Stimulated activated CD8-positive, alpha-beta memory T cell treated with anti-CD3 and anti-CD28 coated beads, Interleukin-2, amount 100 ng/mL, for 1 hour (primary cell): ENCODE data around the gene CNTF.

Source experiments
- DNase-seq, 2 donors: peaks; one replicate each; pipeline ENCODE4 v3.0.0-alpha.2; 2020; ENCODE audit warnings: low read depth in 2 of 2

The CNTF gene

GRCh38 chr11:58606930-58607714 is 15.3 kb upstream of the CNTF start:
- no peak for DNase-seq

DNA sequence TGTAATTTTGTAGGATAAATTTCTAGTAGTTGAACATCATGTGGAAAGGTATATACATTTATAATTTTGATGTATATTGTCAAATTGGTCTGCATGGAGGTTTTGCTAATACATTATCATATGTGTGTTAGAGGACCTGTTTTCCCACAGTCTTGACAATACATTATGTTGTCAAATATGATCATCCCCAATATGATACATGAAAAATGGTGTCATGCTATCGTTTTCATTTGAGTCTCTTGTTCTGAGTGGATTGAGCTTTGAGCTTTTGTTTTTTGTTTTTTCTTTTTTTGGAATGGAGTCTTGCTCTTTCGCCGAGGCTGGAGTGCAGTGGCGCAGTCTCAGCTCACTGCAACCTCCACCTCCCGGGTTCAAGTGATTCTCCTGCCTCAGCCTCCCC is 14.1 kb upstream of the CNTF start:
- no peak for DNase-seq

GRCh38 chr11:58609723-58610122 is 12.7 kb upstream of the CNTF start:
- no peak for DNase-seq

DNA sequence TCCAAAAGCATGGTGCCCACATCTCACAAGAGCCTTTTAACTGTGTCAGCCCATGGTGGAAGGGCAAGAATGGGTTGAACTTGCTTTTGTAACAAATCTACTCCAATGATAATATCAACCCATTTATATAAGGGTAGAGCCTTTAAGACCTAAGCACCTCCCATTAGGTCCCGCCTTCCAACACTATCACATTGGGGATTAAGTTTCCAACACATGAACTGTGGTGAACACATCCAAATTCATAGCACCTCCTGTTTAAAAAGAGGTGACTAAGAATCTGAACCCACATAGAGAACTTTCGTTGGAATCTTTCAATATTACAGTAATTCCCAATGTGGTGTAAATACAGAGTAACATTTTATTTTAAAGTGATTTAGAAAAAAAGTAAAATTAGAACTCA is 9.2 kb upstream of the CNTF start:
- no peak for DNase-seq

DNA sequence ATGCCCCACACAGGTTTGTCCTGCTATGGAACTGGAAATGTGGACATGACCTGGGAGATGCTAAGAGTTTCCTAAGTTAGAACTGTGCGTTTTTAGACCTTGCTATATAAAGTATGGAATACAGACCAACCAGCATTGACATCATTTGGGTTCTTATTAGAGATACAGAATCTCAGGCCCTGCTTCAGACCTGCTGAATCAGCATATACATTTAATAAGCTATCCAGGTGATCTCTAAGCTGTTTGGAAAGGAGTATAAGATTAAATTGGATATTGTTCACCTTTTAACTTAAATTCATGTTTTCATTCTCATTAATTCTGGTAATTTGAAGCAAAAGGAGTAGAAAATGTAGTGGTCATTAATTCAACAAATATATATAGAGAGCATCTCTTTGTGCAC is 6.9 kb upstream of the CNTF start:
- DNase-seq: no peak

GRCh38 chr11:58616594-58616993 is 5.9 kb upstream of the CNTF start:
- DNase-seq: no peak

GRCh38 chr11:58617976-58618557 is 4.4 kb upstream of the CNTF start:
- DNase-seq: no peak

GRCh38 chr11:58621586-58622262 is 741 bp upstream of the CNTF start:
- no peak for DNase-seq

DNA sequence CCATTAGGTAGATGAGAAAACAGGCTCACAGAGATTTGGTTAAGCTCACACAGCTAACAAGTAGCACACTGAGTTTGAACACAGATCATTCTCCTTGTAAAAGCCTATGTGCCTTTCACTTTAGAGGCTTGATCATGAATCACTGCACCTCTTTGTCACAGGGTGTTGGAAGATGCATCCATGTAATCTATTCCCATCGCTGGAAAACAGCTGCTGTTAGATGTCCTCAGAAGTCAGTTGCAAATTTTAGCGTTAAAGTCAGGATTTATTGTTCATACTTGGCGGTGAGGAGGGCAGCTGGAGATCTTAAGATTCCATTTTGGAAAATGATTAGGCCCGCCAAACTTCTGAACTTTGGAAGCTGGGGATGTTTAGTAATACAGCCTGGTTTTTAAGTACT is 2.6 kb downstream of the CNTF start:
- DNase-seq: no peak

GRCh38 chr11:58625826-58626460 is 3.5 kb downstream of the CNTF start:
- DNase-seq: no peak

GRCh38 chr11:58626934-58627483 is 4.5 kb downstream of the CNTF start:
- no peak for DNase-seq

DNA sequence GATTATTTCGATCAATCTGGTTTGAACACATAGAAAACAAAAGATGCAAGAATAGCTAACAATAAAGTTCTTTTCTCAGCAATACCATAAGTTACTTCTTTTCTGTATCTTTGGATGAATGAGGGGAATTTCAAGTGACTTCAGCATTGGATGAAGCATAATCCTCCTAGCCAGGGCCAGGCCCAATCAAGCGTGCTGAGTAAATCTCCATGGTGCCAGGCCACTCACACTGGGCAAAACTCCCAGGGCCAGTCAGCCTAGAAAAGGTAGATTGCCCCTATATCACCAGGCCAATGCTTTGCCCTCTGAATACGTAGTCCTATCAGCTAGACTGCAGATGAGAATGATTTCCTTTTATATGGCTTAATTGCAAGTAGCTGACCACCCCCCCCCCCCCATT is 6.0 kb downstream of the CNTF start:
- DNase-seq: no peak

- no peak for DNase-seq
These were observed 7.4 kb downstream of the CNTF start for GRCh38 chr11:58629857-58630256.

- DNase-seq: no peak
These were observed 8.9 kb downstream of the CNTF start for GRCh38 chr11:58631378-58631777.

GRCh38 chr11:58632510-58632909 is 10.0 kb downstream of the CNTF start:
- DNase-seq: no peak

- DNase-seq: no peak
These were observed 14.1 kb downstream of the CNTF start for GRCh38 chr11:58636587-58636986.

GRCh38 chr11:58637371-58637770 is 14.9 kb downstream of the CNTF start:
- no peak for DNase-seq

DNA sequence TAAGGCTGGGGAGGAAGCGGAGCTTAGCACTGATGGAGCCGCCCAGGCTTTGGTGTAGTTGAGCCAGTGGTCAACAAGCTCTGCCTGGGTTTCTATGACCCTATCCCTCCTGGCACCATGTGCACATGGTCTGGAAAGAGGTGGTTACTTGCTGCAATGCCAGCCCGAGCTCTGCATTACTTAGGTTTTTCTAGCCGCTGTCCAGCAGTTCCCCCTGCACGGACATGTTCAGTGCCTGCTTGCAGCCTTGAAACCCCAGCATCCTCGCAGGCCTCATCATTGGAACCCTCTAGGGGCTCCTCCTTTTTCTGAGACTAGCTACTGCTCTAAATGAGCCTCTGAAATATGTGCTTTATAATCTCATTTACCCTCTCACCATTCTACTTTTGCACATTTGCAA is 16.6 kb downstream of the CNTF start:
- DNase-seq: no peak

DNA sequence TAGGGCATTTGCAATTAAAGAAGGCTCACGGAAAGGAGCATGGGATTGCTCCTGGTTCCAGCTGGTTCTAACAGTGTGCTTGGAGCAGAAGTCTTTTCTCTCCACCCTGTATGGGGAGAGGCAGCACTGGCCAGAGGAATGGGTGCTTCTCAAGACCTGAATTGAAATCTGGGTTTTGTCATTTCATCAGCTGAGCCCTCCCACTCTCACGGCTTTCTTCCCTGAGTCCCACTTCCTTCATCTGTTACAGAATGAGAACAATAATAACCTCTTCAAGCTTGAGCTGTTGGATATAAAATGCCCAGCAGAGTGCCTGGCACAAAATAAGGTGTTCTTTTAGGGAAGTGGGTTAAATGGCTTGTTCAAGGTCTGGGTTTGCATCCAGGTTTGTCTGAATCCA is 17.2 kb downstream of the CNTF start:
- no peak for DNase-seq

- DNase-seq: no peak
These were observed 18.0 kb downstream of the CNTF start for GRCh38 chr11:58640386-58641023.

DNA sequence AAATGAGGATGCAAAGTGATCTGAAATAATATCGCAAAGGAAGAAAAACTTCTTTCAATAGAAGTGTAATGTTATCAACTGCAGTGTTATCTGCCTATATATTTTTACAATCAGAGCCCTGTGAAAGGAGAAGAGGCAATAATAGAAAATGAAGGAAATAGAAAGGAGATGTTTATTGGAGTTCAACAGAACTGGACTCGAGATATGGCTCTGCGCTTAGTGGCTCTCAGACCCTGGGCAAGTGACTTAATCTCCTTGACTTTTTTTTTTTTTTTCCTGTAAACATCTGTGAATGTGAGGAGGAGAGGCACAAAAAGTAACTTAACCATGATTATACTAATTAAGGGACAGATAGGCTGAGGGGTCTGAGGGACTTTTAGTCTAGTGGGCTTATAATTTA is 18.9 kb downstream of the CNTF start:
- no peak for DNase-seq
